Trophoblast cell (in vitro differentiated cells and primary cell): Measurements from ENCODE around the gene BMERB1.
A peak's percentile ranks its signal among the peaks of the same experiment; 100 is the strongest.
"Not testable (repeated sequence)": the region's sequence is repeated elsewhere in the genome, so short reads cannot be mapped to it uniquely, and the experiment has no call there.

ENCODE experiments used
- DNase-seq, 2 donors: peaks; one replicate each; pipeline ENCODE4 v3.0.0-alpha.2; 2016
- H2AFZ ChIP-seq: 2 replicates; pipeline ENCODE4 v1.6.1; 2013; ENCODE audit warnings: low read length, moderate library complexity, mild to moderate bottlenecking; ENCODE audit not compliant: insufficient read depth, poor library complexity
- H2AK5ac ChIP-seq: 2 replicates; pipeline ENCODE4 v1.6.1; 2013; ENCODE audit warnings: mild to moderate bottlenecking, low read length
- H2BK120ac ChIP-seq: 2 replicates; pipeline ENCODE4 v1.6.1; 2013; ENCODE audit warnings: low read length, mild to moderate bottlenecking, moderate library complexity; ENCODE audit not compliant: insufficient read depth, poor library complexity
- H2BK12ac ChIP-seq: 2 replicates; pipeline ENCODE4 v1.6.1; 2013; ENCODE audit warnings: mild to moderate bottlenecking, low read length, moderate library complexity
- H2BK5ac ChIP-seq: 2 replicates; pipeline ENCODE4 v1.6.1; 2013; ENCODE audit warnings: low read length, low read depth, moderate library complexity, mild to moderate bottlenecking; ENCODE audit not compliant: poor library complexity
- H3K14ac ChIP-seq: 2 replicates; pipeline ENCODE4 v1.6.1; 2013; ENCODE audit warnings: mild to moderate bottlenecking, low read length
- H3K18ac ChIP-seq: 2 replicates; pipeline ENCODE4 v1.6.1; 2013; ENCODE audit warnings: mild to moderate bottlenecking, low read length
- H3K23ac ChIP-seq: 2 replicates; pipeline ENCODE4 v1.6.1; 2013; ENCODE audit warnings: low read length
- H3K27ac ChIP-seq: 2 replicates; pipeline ENCODE4 v1.5.1; 2013; ENCODE audit warnings: low read depth, mild to moderate bottlenecking, inconsistent platforms, low read length, moderate library complexity
- H3K27me3 ChIP-seq: 2 replicates; pipeline ENCODE4 v1.6.1; 2013; ENCODE audit warnings: inconsistent platforms, mild to moderate bottlenecking, low read length, moderate library complexity; ENCODE audit not compliant: insufficient read depth
- H3K36me3 ChIP-seq, 2 experiments: 1 replicate in 1 of 2; 2 replicates in 1 of 2; pipeline ENCODE4 v1.6.1; 2013; ENCODE audit warnings: low read length in 2 of 2, mild to moderate bottlenecking in 2 of 2, moderate library complexity in 1 of 2; ENCODE audit not compliant: insufficient read depth in 2 of 2, control insufficient read depth in 1 of 2
- H3K4ac ChIP-seq: 2 replicates; pipeline ENCODE4 v1.6.1; 2013; ENCODE audit warnings: low read depth, mild to moderate bottlenecking, low read length, moderate library complexity
- H3K4me1 ChIP-seq, 2 experiments: 1 replicate in 1 of 2; 2 replicates in 1 of 2; pipeline ENCODE4 v1.6.1; 2013; ENCODE audit warnings: low read length in 2 of 2, mild to moderate bottlenecking in 2 of 2, moderate library complexity in 1 of 2; ENCODE audit not compliant: insufficient read depth in 2 of 2, control insufficient read depth in 1 of 2
- H3K4me2 ChIP-seq: 2 replicates; pipeline ENCODE4 v1.6.1; 2013; ENCODE audit warnings: inconsistent platforms, mild to moderate bottlenecking, low read length, moderate library complexity
- H3K4me3 ChIP-seq: 2 replicates; pipeline ENCODE4 v1.5.1; 2013; ENCODE audit warnings: mild to moderate bottlenecking, low read depth, low read length, inconsistent platforms
- H3K79me1 ChIP-seq: one replicate; pipeline ENCODE4 v1.6.1; 2013; ENCODE audit warnings: low read length
- H3K79me2 ChIP-seq: 2 replicates; pipeline ENCODE4 v1.6.1; 2013; ENCODE audit warnings: low read length, mild to moderate bottlenecking; ENCODE audit not compliant: control insufficient read depth, insufficient read depth, poor library complexity
- H3K9ac ChIP-seq: 2 replicates; pipeline ENCODE4 v1.6.1; 2013; ENCODE audit warnings: mild to moderate bottlenecking, low read length
- H3K9me3 ChIP-seq: 2 replicates; pipeline ENCODE4 v1.6.1; 2013; ENCODE audit warnings: low read depth, mild to moderate bottlenecking, control low read depth, inconsistent platforms, low read length; ENCODE audit not compliant: insufficient read depth
- H4K12ac ChIP-seq: 2 replicates; pipeline ENCODE4 v1.6.1; 2013; ENCODE audit warnings: low read depth, mild to moderate bottlenecking, low read length, moderate library complexity
- H4K8ac ChIP-seq: 2 replicates; pipeline ENCODE4 v1.6.1; 2013; ENCODE audit warnings: low read depth, mild to moderate bottlenecking, low read length, moderate library complexity
- H4K91ac ChIP-seq: one replicate; pipeline ENCODE4 v1.6.1; 2013; ENCODE audit warnings: low read depth, mild to moderate bottlenecking, low read length, moderate library complexity
- WGBS: extraction: QIAGEN DNeasy Blood & Tissue Kit; methylation state at CpG from one replicate; pipeline ENCODE4 v1.1.7; 2013; ENCODE audit warnings: missing lambda C conversion rate; ENCODE audit not compliant: insufficient read length, insufficient coverage; ENCODE audit errors: extremely low coverage; 5-methylcytosine and 5-hydroxymethylcytosine counted together

The BMERB1 gene

GRCh38 chr16:15430884-15431283, 3.5 kb upstream of the BMERB1 start:
- not testable (repeated sequence) for H3K4ac ChIP-seq, H3K4me2 ChIP-seq, H4K12ac ChIP-seq, H2AK5ac ChIP-seq, H3K4me1 ChIP-seq, H4K91ac ChIP-seq, H3K79me2 ChIP-seq, DNase-seq, H3K9ac ChIP-seq, H2BK12ac ChIP-seq, H3K27ac ChIP-seq, H3K18ac ChIP-seq, H2BK5ac ChIP-seq, H3K79me1 ChIP-seq, H4K8ac ChIP-seq, H3K23ac ChIP-seq, H3K4me3 ChIP-seq, H3K36me3 ChIP-seq, H3K9me3 ChIP-seq, H3K14ac ChIP-seq, H2BK120ac ChIP-seq, H2AFZ ChIP-seq
- no CpG with 5 or more reads among the region's 11 CpGs for WGBS
- H3K27me3 ChIP-seq = peaks cover 23% of the 10 kb centered on the region

GRCh38 chr16:15434079-15434424, 336 bp upstream of the BMERB1 start:
- no peak overlapping the region for H3K4me3 ChIP-seq
- no CpG with 5 or more reads among the region's 12 CpGs for WGBS
- DNase-seq = no peak
- no peak overlapping the region for H3K27ac ChIP-seq
- no peak overlapping the region for H3K23ac ChIP-seq
- H3K9me3 ChIP-seq = no peaks in the 10 kb centered on the region
- H2AFZ ChIP-seq = no peak overlapping the region
- no peaks in the 10 kb centered on the region for H3K79me2 ChIP-seq
- no peak overlapping the region for H4K8ac ChIP-seq
- H2BK5ac ChIP-seq = no peak overlapping the region
- H4K91ac ChIP-seq = no peak overlapping the region
- H2BK120ac ChIP-seq = no peak overlapping the region
- H3K4me2 ChIP-seq = no peak overlapping the region
- H3K4ac ChIP-seq = no peak overlapping the region
- H2BK12ac ChIP-seq = no peak overlapping the region
- H4K12ac ChIP-seq = no peak overlapping the region
- no peak overlapping the region for H2AK5ac ChIP-seq
- H3K18ac ChIP-seq = no peak overlapping the region
- no peak overlapping the region for H3K14ac ChIP-seq
- H3K4me1 ChIP-seq = no peaks in the 10 kb centered on the region
- H3K79me1 ChIP-seq = no peaks in the 10 kb centered on the region
- no peaks in the 10 kb centered on the region for H3K36me3 ChIP-seq
- peaks cover 24% of the 10 kb centered on the region for H3K27me3 ChIP-seq
- H3K9ac ChIP-seq = no peak overlapping the region

GRCh38 chr16:15435216-15435864, 952 bp downstream of the BMERB1 start:
- H3K23ac ChIP-seq = no peak overlapping the region
- WGBS = no CpG with 5 or more reads among the region's 22 CpGs

DNA sequence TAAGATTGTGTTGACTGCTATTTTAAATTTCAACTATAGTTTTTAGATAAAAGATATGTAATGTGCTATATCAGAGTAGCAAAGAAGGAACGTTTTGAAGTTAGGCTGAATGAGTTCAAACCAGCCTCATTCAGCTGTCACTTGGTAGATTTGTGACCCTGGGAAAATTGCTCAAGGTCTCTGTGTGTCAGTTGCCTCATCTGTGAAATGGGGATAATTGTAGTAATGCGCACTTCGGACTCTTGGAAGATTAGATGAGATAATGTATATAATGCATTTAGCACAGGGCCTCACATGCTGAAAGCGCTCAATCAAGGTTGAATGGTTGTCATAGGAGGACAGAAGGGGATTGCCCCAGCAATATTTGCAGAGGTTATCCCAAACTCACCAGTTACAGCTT, 4.7 kb downstream of the BMERB1 start:
- H2BK120ac ChIP-seq = no peak overlapping the region
- no peaks in the 10 kb centered on the region for H3K79me2 ChIP-seq
- no peak overlapping the region for H3K23ac ChIP-seq
- no peak overlapping the region for H3K4ac ChIP-seq
- no peak overlapping the region for H4K91ac ChIP-seq
- no peak overlapping the region for H3K4me2 ChIP-seq
- no peak overlapping the region for H4K8ac ChIP-seq
- no peak for DNase-seq
- no peak overlapping the region for H2AFZ ChIP-seq
- H3K9me3 ChIP-seq = no peaks in the 10 kb centered on the region
- H3K27me3 ChIP-seq = peaks cover 17% of the 10 kb centered on the region
- no peak overlapping the region for H2BK5ac ChIP-seq
- H3K79me1 ChIP-seq = no peaks in the 10 kb centered on the region
- H3K4me3 ChIP-seq = no peak overlapping the region
- no peak overlapping the region for H3K27ac ChIP-seq
- no peak overlapping the region for H4K12ac ChIP-seq
- no peaks in the 10 kb centered on the region for H3K4me1 ChIP-seq
- H3K36me3 ChIP-seq = no peaks in the 10 kb centered on the region
- H3K18ac ChIP-seq = no peak overlapping the region
- no peak overlapping the region for H3K9ac ChIP-seq
- no peak overlapping the region for H3K14ac ChIP-seq
- H2BK12ac ChIP-seq = no peak overlapping the region
- no CpG with 5 or more reads among the region's 4 CpGs for WGBS
- H2AK5ac ChIP-seq = no peak overlapping the region

More at GRCh38 chr16:15435216-15435864, 952 bp downstream of the BMERB1 start:
- Histone ChIP-seq H3K36me3 (no peaks in the 10 kb centered on the region), H2BK120ac (no peak overlapping the region), H3K27ac (no peak overlapping the region), H3K4me1 (no peaks in the 10 kb centered on the region), H3K4me3 (no peak overlapping the region), H3K4ac (no peak overlapping the region), H3K18ac (no peak overlapping the region), H4K8ac (no peak overlapping the region), H3K9me3 (no peaks in the 10 kb centered on the region), H2AFZ (no peak overlapping the region), H4K12ac (no peak overlapping the region), H3K9ac (no peak overlapping the region), H2BK5ac (no peak overlapping the region), H4K91ac (no peak overlapping the region), H3K14ac (no peak overlapping the region), H2AK5ac (no peak overlapping the region), H3K79me1 (no peaks in the 10 kb centered on the region), H2BK12ac (no peak overlapping the region), H3K4me2 (peak overlapping the region; percentile 68), H3K27me3 (peaks cover 24% of the 10 kb centered on the region), H3K79me2 (no peaks in the 10 kb centered on the region)
- DNase-seq = no peak
